Measurements from ENCODE around the gene TPP2.

Gene TPP2

GRCh38 chr13:102678339-102679107, 81.7 kb downstream of the TPP2 start:
- H3K4ac ChIP-seq (ENCODE audit: low read depth, low read length): no peak overlapping the region
- WGBS (ENCODE audit: extremely low coverage, insufficient coverage, insufficient read length): no CpG with 5 or more reads among the region's 5 CpGs

GRCh38 chr13:102679449-102680132, 82.8 kb downstream of the TPP2 start:
- no peak overlapping the region for H4K12ac ChIP-seq (ENCODE audit: low read depth, low read length)
- H3K4ac ChIP-seq (ENCODE audit: low read depth, low read length): no peak overlapping the region
- H3K27ac ChIP-seq (ENCODE audit: low read depth, low read length): no peak overlapping the region
- no peak overlapping the region for H3K18ac ChIP-seq (ENCODE audit: low read length)
- no peaks in the 10 kb centered on the region for H3K9me3 ChIP-seq (ENCODE audit: insufficient read depth, low read depth, low read length)
- H3K27me3 ChIP-seq (ENCODE audit: insufficient read depth, low read length): no peaks in the 10 kb centered on the region
- no peak overlapping the region for H3K14ac ChIP-seq (ENCODE audit: low read length)
- H3K4me1 ChIP-seq (ENCODE audit: control insufficient read depth in 1 of 2, insufficient read depth in 2 of 2, low read length in 2 of 2): no peaks in the 10 kb centered on the region
- no peak overlapping the region for H4K8ac ChIP-seq (ENCODE audit: low read depth, low read length)
- no peak overlapping the region for H4K91ac ChIP-seq (ENCODE audit: low read depth, low read length)
- H2BK120ac ChIP-seq (ENCODE audit: insufficient read depth, low read length, poor library complexity): no peak overlapping the region
- H3K4me2 ChIP-seq (ENCODE audit: low read length): no peak overlapping the region
- no peak overlapping the region for H2AK5ac ChIP-seq (ENCODE audit: low read length)
- H3K4me3 ChIP-seq (ENCODE audit: low read depth, low read length): no peak overlapping the region
- no CpG with 5 or more reads among the region's 3 CpGs for WGBS (ENCODE audit: extremely low coverage, insufficient coverage, insufficient read length)
- no peaks in the 10 kb centered on the region for H3K79me1 ChIP-seq (ENCODE audit: low read length)
- H3K36me3 ChIP-seq (ENCODE audit: control insufficient read depth in 1 of 2, insufficient read depth in 2 of 2, low read length in 2 of 2): peaks cover 5 to 11% of the 10 kb centered on the region in 2 experiments
- H3K23ac ChIP-seq (ENCODE audit: low read length): no peak overlapping the region
- no peak overlapping the region for H3K9ac ChIP-seq (ENCODE audit: low read length)
- no peak overlapping the region for H2BK12ac ChIP-seq (ENCODE audit: low read length)
- H2BK5ac ChIP-seq (ENCODE audit: low read depth, low read length, poor library complexity): no peak overlapping the region
- H2AFZ ChIP-seq (ENCODE audit: insufficient read depth, low read length, poor library complexity): no peak overlapping the region
- no peak for DNase-seq
- H3K79me2 ChIP-seq (ENCODE audit: control insufficient read depth, insufficient read depth, low read length, poor library complexity): no peaks in the 10 kb centered on the region

More at GRCh38 chr13:102678339-102679107, 81.7 kb downstream of the TPP2 start:
- H2AFZ ChIP-seq (ENCODE audit: insufficient read depth, low read length, poor library complexity): no peak overlapping the region
- H2BK120ac ChIP-seq (ENCODE audit: insufficient read depth, low read length, poor library complexity): no peak overlapping the region
- H3K14ac ChIP-seq (ENCODE audit: low read length): no peak overlapping the region
- H4K8ac ChIP-seq (ENCODE audit: low read depth, low read length): no peak overlapping the region
- no peak overlapping the region for H3K4me2 ChIP-seq (ENCODE audit: low read length)
- H2BK5ac ChIP-seq (ENCODE audit: low read depth, low read length, poor library complexity): no peak overlapping the region
- H3K18ac ChIP-seq (ENCODE audit: low read length): no peak overlapping the region
- H3K4me3 ChIP-seq (ENCODE audit: low read depth, low read length): no peak overlapping the region
- no peaks in the 10 kb centered on the region for H3K79me1 ChIP-seq (ENCODE audit: low read length)
- peaks cover 5 to 12% of the 10 kb centered on the region in 2 experiments for H3K36me3 ChIP-seq (ENCODE audit: control insufficient read depth in 1 of 2, insufficient read depth in 2 of 2, low read length in 2 of 2)
- no peak overlapping the region for H2BK12ac ChIP-seq (ENCODE audit: low read length)
- H3K23ac ChIP-seq (ENCODE audit: low read length): no peak overlapping the region
- no peaks in the 10 kb centered on the region for H3K9me3 ChIP-seq (ENCODE audit: insufficient read depth, low read depth, low read length)
- H3K9ac ChIP-seq (ENCODE audit: low read length): no peak overlapping the region
- no peak overlapping the region for H3K27ac ChIP-seq (ENCODE audit: low read depth, low read length)
- H4K91ac ChIP-seq (ENCODE audit: low read depth, low read length): no peak overlapping the region
- no peaks in the 10 kb centered on the region for H3K27me3 ChIP-seq (ENCODE audit: insufficient read depth, low read length)
- no peak overlapping the region for H2AK5ac ChIP-seq (ENCODE audit: low read length)
- no peak overlapping the region for H4K12ac ChIP-seq (ENCODE audit: low read depth, low read length)
- no peak for DNase-seq
- H3K4me1 ChIP-seq (ENCODE audit: control insufficient read depth in 1 of 2, insufficient read depth in 2 of 2, low read length in 2 of 2): no peaks in the 10 kb centered on the region
- no peaks in the 10 kb centered on the region for H3K79me2 ChIP-seq (ENCODE audit: control insufficient read depth, insufficient read depth, low read length, poor library complexity)

GRCh38 chr13:102680133-102680717, 83.4 kb downstream of the TPP2 start:
- no peak overlapping the region for H3K9ac ChIP-seq (ENCODE audit: low read length)
- no peak overlapping the region for H4K91ac ChIP-seq (ENCODE audit: low read depth, low read length)
- no peak overlapping the region for H2BK120ac ChIP-seq (ENCODE audit: insufficient read depth, low read length, poor library complexity)
- no peak overlapping the region for H3K14ac ChIP-seq (ENCODE audit: low read length)
- H2BK12ac ChIP-seq (ENCODE audit: low read length): no peak overlapping the region
- no peak overlapping the region for H2AFZ ChIP-seq (ENCODE audit: insufficient read depth, low read length, poor library complexity)
- H4K8ac ChIP-seq (ENCODE audit: low read depth, low read length): no peak overlapping the region
- no peaks in the 10 kb centered on the region for H3K9me3 ChIP-seq (ENCODE audit: insufficient read depth, low read depth, low read length)
- no peak overlapping the region for H3K4me2 ChIP-seq (ENCODE audit: low read length)
- H3K79me1 ChIP-seq (ENCODE audit: low read length): no peaks in the 10 kb centered on the region
- H3K18ac ChIP-seq (ENCODE audit: low read length): no peak overlapping the region
- no peaks in the 10 kb centered on the region for H3K27me3 ChIP-seq (ENCODE audit: insufficient read depth, low read length)
- H3K36me3 ChIP-seq (ENCODE audit: control insufficient read depth in 1 of 2, insufficient read depth in 2 of 2, low read length in 2 of 2): peaks cover 5 to 11% of the 10 kb centered on the region in 2 experiments
- H3K27ac ChIP-seq (ENCODE audit: low read depth, low read length): no peak overlapping the region
- no CpG with 5 or more reads among the region's 4 CpGs for WGBS (ENCODE audit: extremely low coverage, insufficient coverage, insufficient read length)
- no peak overlapping the region for H4K12ac ChIP-seq (ENCODE audit: low read depth, low read length)
- H3K4me1 ChIP-seq (ENCODE audit: control insufficient read depth in 1 of 2, insufficient read depth in 2 of 2, low read length in 2 of 2): no peaks in the 10 kb centered on the region
- no peak overlapping the region for H3K23ac ChIP-seq (ENCODE audit: low read length)
- no peak overlapping the region for H2AK5ac ChIP-seq (ENCODE audit: low read length)
- H3K79me2 ChIP-seq (ENCODE audit: control insufficient read depth, insufficient read depth, low read length, poor library complexity): no peaks in the 10 kb centered on the region
- H3K4me3 ChIP-seq (ENCODE audit: low read depth, low read length): no peak overlapping the region
- DNase-seq: no peak
- H2BK5ac ChIP-seq (ENCODE audit: low read depth, low read length, poor library complexity): no peak overlapping the region
- no peak overlapping the region for H3K4ac ChIP-seq (ENCODE audit: low read depth, low read length)

GRCh38 chr13:102680842-102681740, 84.3 kb downstream of the TPP2 start:
- Histone ChIP-seq H4K8ac (ENCODE audit: low read depth, low read length) (no peak overlapping the region), H3K9ac (ENCODE audit: low read length) (no peak overlapping the region), H2AFZ (ENCODE audit: insufficient read depth, low read length, poor library complexity) (no peak overlapping the region), H3K4me1 (ENCODE audit: control insufficient read depth in 1 of 2, insufficient read depth in 2 of 2, low read length in 2 of 2) (no peaks in the 10 kb centered on the region), H3K27me3 (ENCODE audit: insufficient read depth, low read length) (no peaks in the 10 kb centered on the region), H2BK12ac (ENCODE audit: low read length) (no peak overlapping the region), H3K79me1 (ENCODE audit: low read length) (no peaks in the 10 kb centered on the region), H3K79me2 (ENCODE audit: control insufficient read depth, insufficient read depth, low read length, poor library complexity) (no peaks in the 10 kb centered on the region), H2BK5ac (ENCODE audit: low read depth, low read length, poor library complexity) (no peak overlapping the region), H3K4ac (ENCODE audit: low read depth, low read length) (no peak overlapping the region), H3K4me3 (ENCODE audit: low read depth, low read length) (no peak overlapping the region), H3K36me3 (ENCODE audit: control insufficient read depth in 1 of 2, insufficient read depth in 2 of 2, low read length in 2 of 2) (peaks cover 5 to 11% of the 10 kb centered on the region in 2 experiments), H3K9me3 (ENCODE audit: insufficient read depth, low read depth, low read length) (no peaks in the 10 kb centered on the region), H4K91ac (ENCODE audit: low read depth, low read length) (no peak overlapping the region), H2AK5ac (ENCODE audit: low read length) (no peak overlapping the region), H2BK120ac (ENCODE audit: insufficient read depth, low read length, poor library complexity) (no peak overlapping the region), H3K14ac (ENCODE audit: low read length) (no peak overlapping the region), H3K18ac (ENCODE audit: low read length) (no peak overlapping the region), H3K23ac (ENCODE audit: low read length) (no peak overlapping the region), H4K12ac (ENCODE audit: low read depth, low read length) (no peak overlapping the region), H3K4me2 (ENCODE audit: low read length) (no peak overlapping the region), H3K27ac (ENCODE audit: low read depth, low read length) (no peak overlapping the region)
- WGBS (ENCODE audit: extremely low coverage, insufficient coverage, insufficient read length): no CpG with 5 or more reads among the region's 5 CpGs
- DNase-seq: peak in 1 of 2 donors; percentile 37
